Measurements from ENCODE around the gene ANKH. TPM values are rescaled to one million over a fixed set of nuclear protein-coding genes. Genes with fewer than 3 reads are reported as not detected.

The ANKH gene
- total RNA-seq, 2 experiments from 2014 or later, result 83.7 to 87.0 TPM

GRCh38 chr5:14781106-14781505, 90.5 kb downstream of the ANKH start:
- H3K4me1 Mint-ChIP-seq, result peaks cover 26% of the 10 kb centered on the region
- ChIA-PET CTCF (interaction anchor here (1.2 kb wide), 1 partner anchor 92 kb away, joined by 3 read pairs; no protein-coding TSS in a partner anchor), POLR2A (no interaction called here)
- H3K27ac Mint-ChIP-seq, result no peak overlapping the region
- no peaks in the 10 kb centered on the region for H3K9me3 Mint-ChIP-seq
- DNase-seq, result no peak
- no peaks in the 10 kb centered on the region for H3K27me3 Mint-ChIP-seq
- H3K36me3 Mint-ChIP-seq (ENCODE audit: low read depth), result peaks cover 35% of the 10 kb centered on the region
- H3K4me3 Mint-ChIP-seq, result no peak overlapping the region

DNA sequence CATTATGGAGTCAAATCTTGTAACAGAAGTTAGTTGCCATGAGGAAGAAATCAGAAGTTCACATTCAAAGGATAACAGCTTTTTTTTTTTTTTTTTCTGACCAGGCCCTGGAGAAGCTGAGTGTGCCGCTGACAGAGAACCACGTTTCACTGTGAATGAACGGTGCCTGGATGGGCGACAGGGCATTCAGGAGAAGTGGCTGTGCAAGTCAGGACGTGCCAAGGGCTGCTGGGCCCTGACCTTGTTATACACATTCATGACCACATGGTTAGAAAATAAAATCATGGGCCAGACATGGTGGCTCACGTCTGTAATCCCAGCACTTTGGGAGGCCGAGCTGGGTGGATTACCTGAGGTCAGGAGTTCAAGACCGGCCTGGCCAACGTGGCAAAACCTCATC, 91.6 kb downstream of the ANKH start:
- Mint-ChIP-seq H3K4me3 (no peak overlapping the region), H3K27me3 (no peaks in the 10 kb centered on the region), H3K36me3 (ENCODE audit: low read depth) (peaks cover 39% of the 10 kb centered on the region), H3K9me3 (no peaks in the 10 kb centered on the region), H3K4me1 (peaks cover 26% of the 10 kb centered on the region), H3K27ac (no peak overlapping the region)
- DNase-seq, result no peak
- POLR2A ChIA-PET, result no interaction called here
- CTCF ChIA-PET, result no interaction called here

GRCh38 chr5:14778792-14779070, 92.8 kb downstream of the ANKH start:
- H3K4me1 Mint-ChIP-seq, result peaks cover 14% of the 10 kb centered on the region
- H3K27ac Mint-ChIP-seq, result no peak overlapping the region
- ChIA-PET POLR2A (no interaction called here), CTCF (no interaction called here)
- no peaks in the 10 kb centered on the region for H3K9me3 Mint-ChIP-seq
- no peak for DNase-seq
- no peak overlapping the region for H3K4me3 Mint-ChIP-seq
- no peaks in the 10 kb centered on the region for H3K27me3 Mint-ChIP-seq
- H3K36me3 Mint-ChIP-seq (ENCODE audit: low read depth), result peaks cover 33% of the 10 kb centered on the region

DNA sequence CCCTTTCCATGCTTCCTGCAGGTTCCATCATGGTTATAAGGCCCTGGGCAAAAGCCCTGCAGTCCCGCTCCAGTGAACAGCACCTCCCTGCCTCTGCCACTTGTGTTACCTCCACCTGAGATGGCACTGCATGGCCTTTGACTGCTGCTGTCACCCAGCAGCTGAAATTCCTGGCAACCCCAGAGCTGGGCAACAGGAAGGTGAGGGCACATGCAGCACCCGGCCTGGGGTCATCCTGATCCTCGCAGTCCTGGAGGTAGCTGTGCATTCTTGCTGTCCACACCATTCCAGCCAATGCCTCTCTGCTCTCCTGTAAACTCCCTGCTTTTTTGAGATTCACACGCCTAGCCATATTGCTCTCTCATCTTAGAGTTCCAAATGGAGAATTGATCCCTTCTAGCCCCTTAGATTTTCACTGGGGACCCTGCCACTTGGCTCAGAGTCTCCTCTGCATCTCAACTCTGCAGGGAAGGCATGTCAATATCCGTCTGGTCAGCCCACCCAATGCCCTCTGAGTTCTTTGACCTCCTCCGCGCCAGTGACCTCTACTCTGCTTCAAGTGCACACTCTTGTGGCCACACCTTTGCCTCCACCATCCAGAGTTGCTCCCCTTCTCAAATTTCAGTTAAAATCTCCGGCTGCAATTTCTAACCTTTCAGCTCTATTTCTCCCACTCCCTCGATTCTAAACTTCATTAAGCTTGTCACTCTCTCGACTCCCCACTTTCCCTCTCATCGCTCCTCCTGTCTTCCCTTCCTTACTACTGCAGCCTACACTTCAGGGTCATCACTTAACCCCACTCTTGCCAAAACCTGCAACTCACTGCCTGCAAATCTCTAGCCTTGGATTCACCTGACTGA, 93.4 kb downstream of the ANKH start:
- no peak overlapping the region for H3K4me3 Mint-ChIP-seq
- ChIA-PET POLR2A (no interaction called here), CTCF (no interaction called here)
- peaks cover 10% of the 10 kb centered on the region for H3K4me1 Mint-ChIP-seq
- no peak overlapping the region for H3K27ac Mint-ChIP-seq
- H3K9me3 Mint-ChIP-seq, result no peaks in the 10 kb centered on the region
- DNase-seq, result no peak
- H3K36me3 Mint-ChIP-seq (ENCODE audit: low read depth), result peaks cover 33% of the 10 kb centered on the region
- H3K27me3 Mint-ChIP-seq, result no peaks in the 10 kb centered on the region

- no peak for DNase-seq
- Mint-ChIP-seq H3K4me1 (peaks cover 7% of the 10 kb centered on the region), H3K9me3 (no peaks in the 10 kb centered on the region), H3K4me3 (no peak overlapping the region), H3K27ac (no peak overlapping the region), H3K36me3 (ENCODE audit: low read depth) (peaks cover 30% of the 10 kb centered on the region), H3K27me3 (no peaks in the 10 kb centered on the region)
- ChIA-PET CTCF (no interaction called here), POLR2A (no interaction called here)
Measured at GRCh38 chr5:14777187-14777586, 94.4 kb downstream of the ANKH start.

DNA sequence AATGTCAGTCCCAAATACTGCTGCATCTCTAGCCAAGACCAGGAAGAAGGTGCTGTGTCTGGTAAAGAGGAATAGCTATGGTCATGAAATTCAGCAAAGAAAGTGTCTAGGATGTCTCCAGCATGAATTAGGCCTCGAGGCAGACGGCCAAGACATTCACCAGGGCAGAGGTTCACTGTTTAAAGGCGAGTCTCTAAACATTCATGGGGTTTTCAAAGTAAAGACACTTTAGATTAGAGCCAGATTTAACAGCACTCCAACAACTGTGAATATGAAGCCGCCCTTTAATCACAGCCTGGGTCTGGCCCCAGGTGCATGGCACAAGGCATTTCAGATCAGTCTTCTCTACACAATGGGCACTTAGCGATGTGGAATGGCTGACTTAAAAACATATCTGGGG, 95.0 kb downstream of the ANKH start:
- H3K4me1 Mint-ChIP-seq, result peaks cover 7% of the 10 kb centered on the region
- ChIA-PET POLR2A (no interaction called here), CTCF (interaction anchor here (0.9 kb wide), 1 partner anchor 91 kb away, joined by 3 read pairs; no protein-coding TSS in a partner anchor)
- H3K36me3 Mint-ChIP-seq (ENCODE audit: low read depth), result peaks cover 24% of the 10 kb centered on the region
- DNase-seq, result no peak
- no peak overlapping the region for H3K4me3 Mint-ChIP-seq
- no peaks in the 10 kb centered on the region for H3K9me3 Mint-ChIP-seq
- no peaks in the 10 kb centered on the region for H3K27me3 Mint-ChIP-seq
- H3K27ac Mint-ChIP-seq, result no peak overlapping the region

DNA sequence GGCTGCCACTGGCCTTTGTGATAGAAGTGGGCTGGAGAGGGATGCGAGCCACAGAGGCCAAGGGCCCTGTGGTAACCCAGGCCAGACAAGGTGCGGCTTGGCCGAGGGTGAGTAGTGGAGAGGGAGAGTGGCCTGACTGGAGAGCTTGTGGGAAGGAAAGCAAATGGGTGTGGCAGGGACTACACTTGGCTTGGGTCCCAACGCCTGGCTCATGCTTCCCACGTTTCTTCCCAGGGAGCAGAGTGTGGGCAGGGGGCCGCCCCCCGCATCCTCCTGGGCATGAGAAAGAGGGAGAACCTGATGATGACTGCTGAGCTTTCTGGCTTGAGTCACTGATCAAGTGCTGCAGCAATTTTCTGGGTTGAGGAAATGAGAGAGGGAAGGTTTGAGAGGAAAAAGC, 95.7 kb downstream of the ANKH start:
- H3K27ac Mint-ChIP-seq, result no peak overlapping the region
- no peak overlapping the region for H3K4me3 Mint-ChIP-seq
- DNase-seq, result no peak
- peaks cover 5% of the 10 kb centered on the region for H3K4me1 Mint-ChIP-seq
- no peaks in the 10 kb centered on the region for H3K27me3 Mint-ChIP-seq
- ChIA-PET CTCF (interaction anchor here (0.9 kb wide), 1 partner anchor 91 kb away, joined by 3 read pairs; no protein-coding TSS in a partner anchor), POLR2A (no interaction called here)
- no peaks in the 10 kb centered on the region for H3K9me3 Mint-ChIP-seq
- peaks cover 18% of the 10 kb centered on the region for H3K36me3 Mint-ChIP-seq (ENCODE audit: low read depth)

- Mint-ChIP-seq H3K27ac (no peak overlapping the region), H3K4me1 (peaks cover 4% of the 10 kb centered on the region), H3K27me3 (no peaks in the 10 kb centered on the region), H3K9me3 (no peaks in the 10 kb centered on the region), H3K36me3 (ENCODE audit: low read depth) (peaks cover 6% of the 10 kb centered on the region), H3K4me3 (no peak overlapping the region)
- ChIA-PET POLR2A (no interaction called here), CTCF (no interaction called here)
- DNase-seq, result no peak
Measured at GRCh38 chr5:14773588-14773987, 98.0 kb downstream of the ANKH start.

GRCh38 chr5:14771972-14772371, 99.6 kb downstream of the ANKH start:
- CTCF ChIA-PET, result no interaction called here
- Mint-ChIP-seq H3K4me1 (peaks cover 16% of the 10 kb centered on the region), H3K9me3 (no peaks in the 10 kb centered on the region), H3K4me3 (no peak overlapping the region), H3K36me3 (ENCODE audit: low read depth) (peaks cover 8% of the 10 kb centered on the region), H3K27ac (no peak overlapping the region), H3K27me3 (no peaks in the 10 kb centered on the region)
- POLR2A ChIA-PET, result no interaction called here
- no peak for DNase-seq

- Mint-ChIP-seq H3K4me1 (peaks cover 22% of the 10 kb centered on the region), H3K36me3 (ENCODE audit: low read depth) (peaks cover 15% of the 10 kb centered on the region), H3K9me3 (no peaks in the 10 kb centered on the region), H3K27me3 (no peaks in the 10 kb centered on the region), H3K27ac (no peak overlapping the region), H3K4me3 (no peak overlapping the region)
- no peak for DNase-seq
- ChIA-PET POLR2A (no interaction called here), CTCF (no interaction called here)
Measured at GRCh38 chr5:14771189-14771588, 100.4 kb downstream of the ANKH start.

- DNase-seq, result no peak
- peaks cover 19% of the 10 kb centered on the region for H3K36me3 Mint-ChIP-seq (ENCODE audit: low read depth)
- no peak overlapping the region for H3K4me3 Mint-ChIP-seq
- H3K27ac Mint-ChIP-seq, result no peak overlapping the region
- ChIA-PET CTCF (interaction anchor here (1.0 to 2.7 kb wide), 4 partner anchors 9 to 235 kb away, joined by 4 to 10 read pairs (median 6); partner anchors contain the start of gene ANKH), POLR2A (interaction anchor here (0.9 kb wide), 1 partner anchor 224 kb away, joined by 3 read pairs; no protein-coding TSS in a partner anchor)
- no peaks in the 10 kb centered on the region for H3K9me3 Mint-ChIP-seq
- no peaks in the 10 kb centered on the region for H3K27me3 Mint-ChIP-seq
- H3K4me1 Mint-ChIP-seq, result peaks cover 25% of the 10 kb centered on the region
Measured at GRCh38 chr5:14768508-14769365, 102.8 kb downstream of the ANKH start.

GRCh38 chr5:14767735-14768507, 103.7 kb downstream of the ANKH start:
- Mint-ChIP-seq H3K4me3 (no peak overlapping the region), H3K4me1 (peaks cover 25% of the 10 kb centered on the region), H3K9me3 (no peaks in the 10 kb centered on the region), H3K27me3 (no peaks in the 10 kb centered on the region), H3K36me3 (ENCODE audit: low read depth) (peaks cover 19% of the 10 kb centered on the region), H3K27ac (peak overlapping the region; percentile 16)
- DNase-seq, result no peak
- POLR2A ChIA-PET, result interaction anchor here (0.6 to 0.9 kb wide), 2 partner anchors 175 to 225 kb away, joined by 3 read pairs; no protein-coding TSS in a partner anchor
- CTCF ChIA-PET, result interaction anchor here (0.9 to 2.7 kb wide), 7 partner anchors 9 to 235 kb away, joined by 3 to 10 read pairs (median 4); partner anchors contain the start of gene ANKH

- Mint-ChIP-seq H3K4me1 (peaks cover 25% of the 10 kb centered on the region), H3K36me3 (ENCODE audit: low read depth) (peaks cover 19% of the 10 kb centered on the region), H3K27me3 (no peaks in the 10 kb centered on the region), H3K4me3 (no peak overlapping the region), H3K27ac (no peak overlapping the region), H3K9me3 (no peaks in the 10 kb centered on the region)
- DNase-seq, result no peak
- ChIA-PET POLR2A (no interaction called here), CTCF (interaction anchor here (0.9 to 2.7 kb wide), 5 partner anchors 40 to 234 kb away, joined by 3 to 10 read pairs (median 3); partner anchors contain the start of gene ANKH)
Measured at GRCh38 chr5:14767053-14767452, 104.5 kb downstream of the ANKH start.

Measured in activated CD4-positive, alpha-beta memory T cell treated with anti-CD3 and anti-CD28 coated beads, Interleukin-2, amount 10 ng/mL, durations not matched to agents 7 days and 5 days (primary cell).